MCF 10A (cell line): ENCODE measurements around the gene ELMO3. TPM values are rescaled to one million over a fixed set of nuclear protein-coding genes. Genes with fewer than 3 reads are reported as not detected.

Source experiments
- BruUV-seq: library from RNA; stranded (reverse); fragments of 400-500 nt; replicated peaks from 2 replicates; lab custom pipeline; 2021; lab: Mats Ljungman, UMichigan
- CTCF ChIA-PET: fragments of 300-600 bp; sonication (Branson Sonifier 250); formaldehyde crosslinking; extraction: SDS; loops from one replicate; lab custom pipeline; 2021; ENCODE audit warnings: antibody characterized with exemption, inconsistent platforms; lab: Yijun Ruan, JAX
- POLR2A ChIA-PET: fragments of 300-600, 350-650 bp; sonication (Branson Sonifier 250); formaldehyde crosslinking; extraction: SDS; loops from one replicate; lab custom pipeline; 2020; ENCODE audit warnings: antibody characterized with exemption, inconsistent platforms; lab: Yijun Ruan, JAX
- DNase-seq: peaks from one replicate; pipeline ENCODE4 v3.0.0-alpha.2; 2018; ENCODE audit not compliant: unreplicated experiment
- H3K27ac Mint-ChIP-seq: one replicate; pipeline ENCODE4 v1.8.0; 2022; ENCODE audit warnings: mild to moderate bottlenecking, low read depth, mixed read lengths; ENCODE audit not compliant: unreplicated experiment
- H3K27me3 Mint-ChIP-seq: one replicate; pipeline ENCODE4 v1.8.0; 2022; ENCODE audit warnings: mixed read lengths; ENCODE audit not compliant: insufficient read depth, unreplicated experiment
- H3K36me3 Mint-ChIP-seq: one replicate; pipeline ENCODE4 v1.8.0; 2022; ENCODE audit warnings: mild to moderate bottlenecking, moderate library complexity, mixed read lengths; ENCODE audit not compliant: insufficient read depth, unreplicated experiment
- H3K4me1 Mint-ChIP-seq: one replicate; pipeline ENCODE4 v1.8.0; 2022; ENCODE audit warnings: mixed read lengths; ENCODE audit not compliant: insufficient read depth, unreplicated experiment
- H3K4me3 Mint-ChIP-seq: one replicate; pipeline ENCODE4 v1.8.0; 2022; ENCODE audit warnings: mild to moderate bottlenecking, moderate library complexity, mixed read lengths; ENCODE audit not compliant: unreplicated experiment
- H3K9me3 Mint-ChIP-seq: one replicate; pipeline ENCODE4 v1.8.0; 2022; ENCODE audit warnings: mixed read lengths; ENCODE audit not compliant: unreplicated experiment
- intact Hi-C: fragments of 100-400 bp; cut with micrococcal nuclease; formaldehyde crosslinking; loops from 2 replicates; pipeline ENCODE4 v1.14.1; 2022
- total RNA-seq: library from RNA; stranded (reverse); gene quantifications from 2 replicates; pipeline ENCODE4 v1.2.3, GENCODE V29; 2022
- TF ChIP-seq, protein P1 (sequence below): fragments of 200-600 bp; IDR thresholded peaks from one replicate; pipeline ENCODE4 v1.8.0; 2022; ENCODE audit warnings: antibody characterized with exemption, mild to moderate bottlenecking; ENCODE audit not compliant: unreplicated experiment

The ELMO3 gene
- total RNA-seq, 1 experiment from 2014 or later = 12.0 TPM

DNA sequence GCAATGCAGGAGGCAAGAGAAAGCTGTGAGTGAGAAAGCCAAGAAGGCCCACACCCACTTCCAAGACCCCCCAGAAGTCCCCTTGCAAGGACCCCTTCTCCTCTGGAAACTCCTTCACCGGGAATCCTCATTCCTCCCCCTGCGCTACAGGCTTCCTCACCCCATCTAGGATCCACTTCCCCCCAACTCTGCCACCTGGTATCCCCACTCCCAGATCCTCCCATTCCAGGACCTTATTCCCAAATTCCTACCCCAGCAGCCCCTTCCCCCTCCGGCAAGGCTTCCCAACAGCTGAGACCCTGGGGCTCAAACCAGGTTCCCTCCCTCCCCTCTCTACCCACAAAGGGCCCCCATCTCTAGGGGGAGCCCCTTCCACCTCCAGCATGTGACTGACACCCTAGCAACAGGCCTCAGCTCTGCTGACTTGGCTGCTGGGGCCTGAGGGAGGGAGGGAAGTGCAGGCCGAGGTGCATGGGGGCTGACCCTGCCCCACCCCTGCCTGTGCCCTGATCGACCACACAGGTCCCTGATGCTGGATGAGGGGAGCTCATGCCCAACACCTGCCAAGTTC is 32.2 kb upstream of the ELMO3 start:
- TF ChIP-seq, protein P1, sequence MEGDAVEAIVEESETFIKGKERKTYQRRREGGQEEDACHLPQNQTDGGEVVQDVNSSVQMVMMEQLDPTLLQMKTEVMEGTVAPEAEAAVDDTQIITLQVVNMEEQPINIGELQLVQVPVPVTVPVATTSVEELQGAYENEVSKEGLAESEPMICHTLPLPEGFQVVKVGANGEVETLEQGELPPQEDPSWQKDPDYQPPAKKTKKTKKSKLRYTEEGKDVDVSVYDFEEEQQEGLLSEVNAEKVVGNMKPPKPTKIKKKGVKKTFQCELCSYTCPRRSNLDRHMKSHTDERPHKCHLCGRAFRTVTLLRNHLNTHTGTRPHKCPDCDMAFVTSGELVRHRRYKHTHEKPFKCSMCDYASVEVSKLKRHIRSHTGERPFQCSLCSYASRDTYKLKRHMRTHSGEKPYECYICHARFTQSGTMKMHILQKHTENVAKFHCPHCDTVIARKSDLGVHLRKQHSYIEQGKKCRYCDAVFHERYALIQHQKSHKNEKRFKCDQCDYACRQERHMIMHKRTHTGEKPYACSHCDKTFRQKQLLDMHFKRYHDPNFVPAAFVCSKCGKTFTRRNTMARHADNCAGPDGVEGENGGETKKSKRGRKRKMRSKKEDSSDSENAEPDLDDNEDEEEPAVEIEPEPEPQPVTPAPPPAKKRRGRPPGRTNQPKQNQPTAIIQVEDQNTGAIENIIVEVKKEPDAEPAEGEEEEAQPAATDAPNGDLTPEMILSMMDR = no peak
- intact Hi-C loops = no loop called here
- POLR2A ChIA-PET = no interaction called here
- H3K27ac Mint-ChIP-seq = no peak overlapping the region
- no peaks in the 10 kb centered on the region for H3K27me3 Mint-ChIP-seq
- H3K4me3 Mint-ChIP-seq = no peak overlapping the region
- no peaks in the 10 kb centered on the region for H3K9me3 Mint-ChIP-seq
- no TSS peak for BruUV-seq
- peaks cover 18% of the 10 kb centered on the region for H3K4me1 Mint-ChIP-seq
- CTCF ChIA-PET = interaction anchor here (0.7 kb wide), 2 partner anchors 9 to 12 kb away, joined by 3 read pairs; no protein-coding TSS in a partner anchor
- no peak for DNase-seq
- peaks cover 11% of the 10 kb centered on the region for H3K36me3 Mint-ChIP-seq

DNA sequence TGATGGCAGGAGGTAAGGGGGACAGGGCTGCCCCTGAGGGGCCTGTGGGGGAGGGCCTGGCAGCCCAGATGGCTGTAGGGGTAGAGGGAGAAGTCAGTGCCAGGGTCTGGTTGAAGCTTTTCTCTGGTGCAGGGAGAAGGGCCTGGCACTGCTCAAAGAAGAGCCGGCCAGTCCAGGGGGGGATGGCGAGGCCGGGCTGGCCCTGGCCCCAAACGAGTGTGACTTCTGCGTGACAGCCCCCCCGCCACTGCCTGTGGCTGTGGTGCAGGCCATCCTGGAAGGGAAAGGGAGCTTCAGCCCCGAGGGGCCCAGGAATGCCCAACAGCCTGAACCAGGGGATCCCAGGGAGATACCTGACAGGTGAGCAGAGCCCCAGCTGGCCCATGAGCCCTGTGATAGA is 31.3 kb upstream of the ELMO3 start:
- ChIA-PET POLR2A (interaction anchor here (0.6 kb wide), 1 partner anchor 150 kb away, joined by 3 read pairs; no protein-coding TSS in a partner anchor), CTCF (interaction anchor here (0.7 kb wide), 1 partner anchor 31 kb away, joined by 3 read pairs; no protein-coding TSS in a partner anchor)
- Mint-ChIP-seq H3K27me3 (no peaks in the 10 kb centered on the region), H3K27ac (no peak overlapping the region), H3K4me1 (peaks cover 23% of the 10 kb centered on the region), H3K36me3 (peaks cover 5% of the 10 kb centered on the region), H3K9me3 (no peaks in the 10 kb centered on the region), H3K4me3 (no peak overlapping the region)
- BruUV-seq = no TSS peak
- TF ChIP-seq, protein P1 = no peak
- intact Hi-C loops = no loop called here
- no peak for DNase-seq

DNA sequence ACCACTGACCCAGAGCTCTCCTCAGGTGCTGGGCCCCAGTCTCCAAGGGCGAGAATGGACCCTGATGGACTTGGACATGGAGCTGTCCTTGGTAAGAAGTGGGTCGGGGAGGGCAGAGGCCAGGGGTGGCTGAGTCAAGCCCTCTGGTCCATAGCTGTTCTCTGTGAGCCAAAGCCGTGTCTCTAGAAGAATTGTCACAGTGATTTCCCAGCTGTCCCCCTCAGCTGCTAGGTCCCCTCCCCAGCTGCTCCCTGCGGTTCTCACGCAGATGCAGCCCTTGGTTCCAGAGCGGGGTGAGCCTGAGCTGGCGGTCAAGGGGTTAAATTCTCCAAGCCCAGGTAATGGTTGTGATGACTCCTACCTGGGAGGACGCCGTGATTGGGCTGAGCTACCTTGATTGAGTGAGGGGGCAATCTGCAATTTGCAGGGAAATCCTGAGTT is 29.9 kb upstream of the ELMO3 start:
- DNase-seq = no peak
- TF ChIP-seq, protein P1 = no peak
- peaks cover 4% of the 10 kb centered on the region for H3K36me3 Mint-ChIP-seq
- no peaks in the 10 kb centered on the region for H3K27me3 Mint-ChIP-seq
- H3K27ac Mint-ChIP-seq = no peak overlapping the region
- H3K4me3 Mint-ChIP-seq = peak overlapping the region; percentile 83
- no peaks in the 10 kb centered on the region for H3K9me3 Mint-ChIP-seq
- peaks cover 32% of the 10 kb centered on the region for H3K4me1 Mint-ChIP-seq
- ChIA-PET CTCF (interaction anchor here (0.6 to 1.4 kb wide), 4 partner anchors 38 to 269 kb away, joined by 3 to 4 read pairs (median 3); no protein-coding TSS in a partner anchor), POLR2A (interaction anchor here (0.6 to 2.1 kb wide), 4 partner anchors 9 to 223 kb away, joined by 3 to 18 read pairs (median 4); partner anchors contain the start of genes FBXL8, MATCAP1 and TRADD)
- intact Hi-C loops = no loop called here
- no TSS peak for BruUV-seq

DNA sequence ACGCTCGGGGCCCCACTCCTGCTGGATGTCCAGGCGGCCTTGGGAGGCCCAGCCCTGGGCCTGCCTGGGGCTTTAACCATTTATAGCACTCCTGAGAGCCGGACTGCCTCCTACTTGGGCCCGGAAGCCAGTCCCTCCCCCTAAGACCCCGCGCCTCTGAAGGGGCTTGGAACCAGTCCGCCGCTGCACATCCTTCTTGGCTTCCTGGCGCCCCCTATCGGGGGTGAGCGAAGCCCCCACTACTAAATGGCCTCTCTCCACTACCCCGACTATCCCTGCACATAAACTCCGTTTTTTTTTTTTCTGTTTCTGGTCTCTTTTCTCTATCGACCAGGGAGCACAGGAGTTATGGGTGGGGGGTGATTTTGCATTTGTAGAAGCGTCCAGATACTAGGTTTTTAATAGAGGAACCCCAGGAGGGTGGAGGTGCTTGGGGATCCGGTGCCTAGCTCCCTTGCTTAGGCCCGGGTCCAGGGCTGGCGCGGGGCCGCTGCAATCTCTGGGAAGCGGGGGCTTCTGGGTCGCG is 29.2 kb upstream of the ELMO3 start:
- peaks cover 32% of the 10 kb centered on the region for H3K4me1 Mint-ChIP-seq
- ChIA-PET CTCF (interaction anchor here (0.7 to 1.4 kb wide), 5 partner anchors 20 to 270 kb away, joined by 3 to 4 read pairs (median 3); partner anchors contain the start of gene TMEM208), POLR2A (interaction anchor here (0.7 to 2.8 kb wide), 13 partner anchors 9 to 1067 kb away, joined by 3 to 51 read pairs (median 4); partner anchors contain the start of genes ELMO3, FBXL8, MATCAP1 and PDP2)
- no peak for DNase-seq
- H3K27ac Mint-ChIP-seq = peak overlapping the region; percentile 90
- BruUV-seq = no TSS peak
- no peaks in the 10 kb centered on the region for H3K9me3 Mint-ChIP-seq
- peak overlapping the region; percentile 83 for H3K4me3 Mint-ChIP-seq
- TF ChIP-seq, protein P1 = peak; percentile 30
- H3K27me3 Mint-ChIP-seq = no peaks in the 10 kb centered on the region
- intact Hi-C loops = loop anchor here (1.0 kb wide), 1 partner anchor 8 kb away; no protein-coding TSS in a partner anchor
- H3K36me3 Mint-ChIP-seq = peaks cover 5% of the 10 kb centered on the region
